ENCODE results near the gene MYO18A.

GRCh38 chr17:29036584-29036983 lies 143.6 kb downstream of the MYO18A start:
- TF ChIP-seq GATA2 (IDR thresholded peaks at IDR 0.05; ENCODE audit: low read depth, low read length) (no peak), GATA3 (IDR thresholded peaks at IDR 0.05; ENCODE audit: low read depth, low read length) (no peak)

All from SH-SY5Y (cell line).